Erythroblast (primary cell): Measurements from ENCODE around the gene IRS1.

Experiments used
- GATA1 ChIP-seq: IDR thresholded peaks from 2 replicates; pipeline ENCODE4 v1.6.1; 2011; ENCODE audit warnings: low read depth, mild to moderate bottlenecking, control low read depth, low read length, moderate library complexity
- POLR2A ChIP-seq: IDR thresholded peaks from 2 replicates; pipeline ENCODE4 v1.6.1; 2011; ENCODE audit warnings: mild to moderate bottlenecking, low read length

GRCh38 chr2:226691255-226691654 lies 108.4 kb downstream of the IRS1 start:
- no peak for TF ChIP-seq POLR2A
- no peak for TF ChIP-seq GATA1
